Osteocyte (in vitro differentiated cells): ENCODE results near the gene DCUN1D4. TPM values are rescaled to one million over a fixed set of nuclear protein-coding genes. Genes with fewer than 3 reads are reported as not detected.

Experiments used
- DNase-seq: peaks from one replicate; pipeline ENCODE4 v3.0.0; 2021; ENCODE audit warnings: mixed read lengths; ENCODE audit not compliant: unreplicated experiment; ENCODE audit errors: extremely low spot score
- H3K27ac Mint-ChIP-seq: one replicate; pipeline ENCODE4 v1.8.0; 2021; ENCODE audit warnings: mild to moderate bottlenecking, mixed read lengths; ENCODE audit not compliant: unreplicated experiment
- H3K27me3 Mint-ChIP-seq: one replicate; pipeline ENCODE4 v1.8.0; 2021; ENCODE audit warnings: mixed read lengths; ENCODE audit not compliant: unreplicated experiment
- H3K36me3 Mint-ChIP-seq: one replicate; pipeline ENCODE4 v1.8.0; 2021; ENCODE audit warnings: mixed read lengths; ENCODE audit not compliant: unreplicated experiment
- H3K4me1 Mint-ChIP-seq: one replicate; pipeline ENCODE4 v1.8.0; 2021; ENCODE audit warnings: mixed read lengths; ENCODE audit not compliant: unreplicated experiment
- H3K4me3 Mint-ChIP-seq: one replicate; pipeline ENCODE4 v1.8.0; 2021; ENCODE audit warnings: mild to moderate bottlenecking, moderate library complexity, mixed read lengths; ENCODE audit not compliant: unreplicated experiment
- H3K9me3 Mint-ChIP-seq: one replicate; pipeline ENCODE4 v1.8.0; 2021; ENCODE audit warnings: mixed read lengths; ENCODE audit not compliant: unreplicated experiment
- total RNA-seq: library from RNA; stranded (reverse); gene quantifications from 2 replicates; pipeline ENCODE4 v1.2.1, GENCODE V29; 2021
- TF ChIP-seq, protein P1 (sequence below): fragments of 200-600 bp; sonication (generic); IDR thresholded peaks from 2 replicates; pipeline ENCODE4 v1.5.0; 2021; ENCODE audit warnings: antibody characterized with exemption, mild to moderate bottlenecking, moderate library complexity

The DCUN1D4 gene
- total RNA-seq, 1 donor from 2014 or later, result 52.3 TPM

DNA sequence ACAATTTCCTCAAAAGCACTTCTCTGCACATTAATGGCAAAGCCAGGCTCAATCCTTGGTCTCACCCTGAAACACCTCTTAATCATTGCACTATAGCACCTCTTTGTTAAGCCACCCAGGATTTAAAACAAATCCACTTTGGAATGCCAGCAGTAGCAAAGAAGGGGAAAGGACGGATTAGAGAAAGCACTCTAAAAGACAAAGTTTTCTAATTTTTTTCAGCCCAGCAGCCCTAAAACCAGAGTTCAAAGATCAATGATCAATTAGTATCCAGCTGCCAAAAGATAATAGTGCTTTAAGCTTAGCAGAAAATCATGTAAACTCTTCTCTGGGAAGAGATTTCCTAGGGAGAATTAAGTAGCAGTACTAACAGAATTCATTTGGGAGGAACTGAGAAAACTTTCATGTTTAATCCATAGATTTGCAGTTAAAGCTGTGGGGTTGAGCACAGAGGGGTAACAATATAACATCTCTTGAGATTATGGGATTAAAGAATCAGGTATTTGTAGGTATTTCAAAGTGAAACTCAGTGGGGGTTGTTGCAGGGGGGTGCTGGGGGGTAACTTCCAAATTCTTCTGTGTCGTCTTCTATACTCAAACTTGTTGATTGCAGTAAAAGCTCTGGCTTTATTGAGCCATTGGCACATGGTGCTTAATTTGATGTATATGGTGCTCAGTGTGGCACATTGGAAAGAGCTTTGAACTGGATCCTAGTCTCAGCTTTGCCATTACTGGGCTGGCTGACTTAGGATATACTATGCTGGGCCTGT is 115.4 kb downstream of the DCUN1D4 start:
- TF ChIP-seq, protein P1, sequence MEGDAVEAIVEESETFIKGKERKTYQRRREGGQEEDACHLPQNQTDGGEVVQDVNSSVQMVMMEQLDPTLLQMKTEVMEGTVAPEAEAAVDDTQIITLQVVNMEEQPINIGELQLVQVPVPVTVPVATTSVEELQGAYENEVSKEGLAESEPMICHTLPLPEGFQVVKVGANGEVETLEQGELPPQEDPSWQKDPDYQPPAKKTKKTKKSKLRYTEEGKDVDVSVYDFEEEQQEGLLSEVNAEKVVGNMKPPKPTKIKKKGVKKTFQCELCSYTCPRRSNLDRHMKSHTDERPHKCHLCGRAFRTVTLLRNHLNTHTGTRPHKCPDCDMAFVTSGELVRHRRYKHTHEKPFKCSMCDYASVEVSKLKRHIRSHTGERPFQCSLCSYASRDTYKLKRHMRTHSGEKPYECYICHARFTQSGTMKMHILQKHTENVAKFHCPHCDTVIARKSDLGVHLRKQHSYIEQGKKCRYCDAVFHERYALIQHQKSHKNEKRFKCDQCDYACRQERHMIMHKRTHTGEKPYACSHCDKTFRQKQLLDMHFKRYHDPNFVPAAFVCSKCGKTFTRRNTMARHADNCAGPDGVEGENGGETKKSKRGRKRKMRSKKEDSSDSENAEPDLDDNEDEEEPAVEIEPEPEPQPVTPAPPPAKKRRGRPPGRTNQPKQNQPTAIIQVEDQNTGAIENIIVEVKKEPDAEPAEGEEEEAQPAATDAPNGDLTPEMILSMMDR, result no peak
- H3K9me3 Mint-ChIP-seq, result no peaks in the 10 kb centered on the region
- no peak for DNase-seq
- no peaks in the 10 kb centered on the region for H3K36me3 Mint-ChIP-seq
- H3K27ac Mint-ChIP-seq, result no peak overlapping the region
- no peaks in the 10 kb centered on the region for H3K4me1 Mint-ChIP-seq
- no peak overlapping the region for H3K4me3 Mint-ChIP-seq
- peaks cover 21% of the 10 kb centered on the region for H3K27me3 Mint-ChIP-seq

DNA sequence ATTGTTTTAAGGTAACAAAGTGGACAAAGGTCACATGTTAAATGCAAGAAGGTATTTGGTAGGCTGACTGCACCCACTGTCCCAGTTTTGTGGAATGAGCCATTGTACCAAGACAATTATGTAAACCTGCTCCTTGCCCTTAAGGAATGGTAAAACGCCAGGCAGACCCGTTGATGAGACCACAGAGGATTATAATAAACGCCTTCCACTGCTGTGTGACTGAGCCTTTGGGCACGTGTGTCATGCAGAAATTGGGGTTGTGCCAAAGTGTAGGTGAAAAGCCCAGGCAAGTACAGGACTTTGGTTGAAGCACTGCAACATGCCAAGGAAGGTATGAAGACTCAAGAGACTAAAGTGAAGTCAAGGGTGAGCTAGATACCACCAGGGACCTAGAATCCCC is 117.5 kb downstream of the DCUN1D4 start:
- H3K27me3 Mint-ChIP-seq, result peaks cover 25% of the 10 kb centered on the region
- H3K4me1 Mint-ChIP-seq, result peaks cover 3% of the 10 kb centered on the region
- H3K9me3 Mint-ChIP-seq, result no peaks in the 10 kb centered on the region
- no peaks in the 10 kb centered on the region for H3K36me3 Mint-ChIP-seq
- no peak for DNase-seq
- H3K4me3 Mint-ChIP-seq, result no peak overlapping the region
- no peak overlapping the region for H3K27ac Mint-ChIP-seq
- TF ChIP-seq, protein P1, result no peak

DNA sequence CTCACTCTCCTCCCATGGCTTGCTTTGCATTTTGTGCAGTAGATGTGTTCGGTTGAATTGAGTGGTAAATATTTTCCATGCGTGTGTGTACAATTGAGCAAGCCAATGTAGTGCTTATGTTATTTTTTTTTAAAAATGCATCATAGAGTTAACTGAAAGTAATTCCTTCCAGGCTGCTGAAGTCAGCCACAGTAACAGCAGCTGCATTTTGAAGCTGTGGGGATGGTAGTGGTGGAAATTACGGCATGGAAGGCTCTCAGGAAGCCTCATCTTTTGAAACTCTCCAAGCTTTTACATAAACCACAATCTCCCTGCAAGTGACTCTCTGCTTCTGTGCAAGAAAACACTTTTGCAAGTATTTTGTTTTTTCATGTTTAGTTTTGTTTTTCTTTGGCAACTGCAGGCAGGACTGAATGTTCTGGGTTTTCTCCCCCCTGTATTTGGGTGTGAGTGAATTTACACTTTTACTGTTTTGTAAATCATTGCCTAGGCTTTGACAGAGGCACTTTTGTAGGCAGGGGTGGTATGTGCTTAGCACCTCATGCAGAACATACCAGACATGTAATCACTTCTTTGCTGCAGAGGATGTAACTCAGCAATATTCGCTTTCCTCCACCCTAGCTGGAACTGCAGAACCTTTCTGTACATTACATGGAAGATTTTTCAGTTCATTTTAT is 121.0 kb downstream of the DCUN1D4 start:
- H3K4me3 Mint-ChIP-seq, result no peak overlapping the region
- DNase-seq, result no peak
- H3K27ac Mint-ChIP-seq, result no peak overlapping the region
- H3K36me3 Mint-ChIP-seq, result no peaks in the 10 kb centered on the region
- H3K4me1 Mint-ChIP-seq, result peaks cover 3% of the 10 kb centered on the region
- H3K9me3 Mint-ChIP-seq, result peaks cover 10% of the 10 kb centered on the region
- H3K27me3 Mint-ChIP-seq, result peaks cover 26% of the 10 kb centered on the region
- TF ChIP-seq, protein P1, result no peak

DNA sequence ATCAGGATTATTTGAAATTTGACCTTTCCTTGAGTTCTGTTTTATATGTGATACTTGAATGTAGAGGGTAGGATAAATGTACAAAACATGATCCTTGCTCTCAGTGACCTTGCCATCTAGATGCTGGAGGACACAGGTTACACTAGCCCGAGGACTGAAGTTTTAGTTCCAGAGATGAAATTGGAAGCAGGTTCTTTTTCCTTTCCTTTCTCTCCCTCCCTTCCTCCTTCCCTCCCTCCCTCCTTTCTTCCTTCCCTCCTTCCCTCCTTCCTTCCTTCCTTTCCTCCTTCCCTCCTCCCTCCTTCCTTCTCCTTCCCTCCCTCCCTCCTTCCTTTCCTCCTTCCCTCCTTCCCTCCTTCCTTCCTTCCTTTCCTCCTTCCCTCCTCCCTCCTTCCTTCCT is 122.9 kb downstream of the DCUN1D4 start:
- Mint-ChIP-seq H3K27ac (no peak overlapping the region), H3K4me1 (peaks cover 3% of the 10 kb centered on the region), H3K27me3 (peaks cover 33% of the 10 kb centered on the region), H3K4me3 (no peak overlapping the region), H3K9me3 (peaks cover 10% of the 10 kb centered on the region), H3K36me3 (no peaks in the 10 kb centered on the region)
- TF ChIP-seq, protein P1, result no peak
- no peak for DNase-seq

Other genes starting within 250 kb of the DCUN1D4 start
- 0.67 and 0.73 TPM in 2 replicates for gene LRRC66, start 177.2 kb downstream of the DCUN1D4 start, total RNA-seq
- 86.5 and 94.0 TPM in 2 replicates for gene SGCB, start 195.1 kb downstream of the DCUN1D4 start, total RNA-seq
- gene SPATA18, start 208.2 kb downstream of the DCUN1D4 start, total RNA-seq, result 11.9 and 13.4 TPM in 2 replicates